ENCODE measurements around the gene MTFP1. TPM values are rescaled to one million over a fixed set of nuclear protein-coding genes. Genes with fewer than 3 reads are reported as not detected.
"Not testable (repeated sequence)": the region's sequence is repeated elsewhere in the genome, so short reads cannot be mapped to it uniquely, and the experiment has no call there.

MTFP1 gene
- total RNA-seq, 2 experiments from 2014 or later, result 59.1 to 73.4 TPM

DNA sequence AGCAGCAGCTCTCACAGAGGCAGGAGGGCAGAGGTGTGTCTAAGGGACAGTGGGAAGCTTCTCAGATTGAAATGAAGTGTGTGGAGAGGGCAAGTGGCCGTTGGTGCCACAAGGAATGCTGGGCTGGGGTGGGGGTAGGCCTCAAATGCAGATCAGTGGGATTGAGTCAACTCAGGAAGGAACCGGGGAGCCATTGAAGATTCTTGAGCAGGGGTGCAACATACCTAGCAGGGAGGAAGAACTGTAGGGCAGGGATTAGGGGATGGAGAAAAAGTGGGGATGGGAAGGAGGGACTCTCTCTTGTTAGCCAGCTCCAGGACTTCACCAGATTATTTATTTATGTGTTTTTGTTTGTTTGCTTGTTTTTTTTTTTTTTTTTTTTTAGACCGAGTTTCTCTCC, 31.7 kb upstream of the MTFP1 start:
- Mint-ChIP-seq H3K27ac (no peak overlapping the region), H3K4me3 (no peak overlapping the region), H3K36me3 (peaks cover 2% of the 10 kb centered on the region), H3K4me1 (peaks cover 43% of the 10 kb centered on the region), H3K27me3 (peaks cover 27% of the 10 kb centered on the region), H3K9me3 (ENCODE audit: low read depth) (no peaks in the 10 kb centered on the region)
- ATAC-seq (no peak), DNase-seq (no peak)
- CTCF ChIA-PET, result interaction anchor here (1.0 to 21.5 kb wide), 5 partner anchors 30 to 107 kb away, joined by 3 to 508 read pairs (median 79); partner anchors contain the start of genes CASTOR1 and MTFP1

DNA sequence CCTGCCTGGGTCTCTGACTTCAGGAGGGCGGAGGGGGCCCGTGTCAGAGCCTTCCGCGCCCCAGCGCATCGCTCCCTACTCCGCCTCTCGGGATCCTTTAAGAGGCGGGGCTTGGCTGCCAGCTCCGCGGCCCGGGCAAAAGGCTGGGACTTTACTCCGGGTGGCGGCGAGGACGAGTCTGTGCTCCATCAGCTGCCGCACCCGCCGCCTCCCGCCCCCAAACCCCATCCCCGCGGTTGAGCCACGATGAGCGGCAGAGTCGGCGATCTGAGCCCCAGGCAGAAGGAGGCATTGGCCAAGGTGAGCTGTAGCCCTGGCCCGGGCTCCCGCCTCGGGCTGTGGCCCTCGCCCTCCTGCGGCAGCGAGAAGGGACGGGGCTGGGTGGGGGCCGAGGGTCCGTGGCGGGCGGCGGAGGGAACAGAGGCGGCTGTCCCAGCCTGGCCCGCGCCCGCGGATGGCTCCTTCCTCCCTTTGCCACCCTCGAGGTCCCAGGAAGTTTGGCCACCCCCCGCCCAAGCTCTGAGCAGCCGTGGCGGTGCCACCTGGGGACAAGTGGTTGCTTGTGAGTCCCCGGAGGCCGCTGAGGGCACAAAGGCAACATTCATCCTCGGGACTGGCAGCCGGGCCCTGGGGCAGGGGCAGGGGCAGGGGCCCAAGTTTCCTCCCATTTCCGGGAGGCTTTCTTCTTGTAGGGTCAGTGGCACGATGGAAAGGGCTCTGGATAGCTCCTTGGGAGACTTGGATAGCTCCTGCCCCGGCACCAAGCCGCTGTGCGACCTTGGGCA, 28.5 kb upstream of the MTFP1 start, which contains the start of gene SEC14L2:
Gene SEC14L2 (plus strand): TSS at position 148 of the 785 bp plus-strand sequence. CDS start 99 bp downstream, at position 247.
- peaks cover 27% of the 10 kb centered on the region for H3K27me3 Mint-ChIP-seq
- H3K4me3 Mint-ChIP-seq, result peak within 1 kb of the TSS; percentile 73
- no peak within 1 kb of the TSS for H3K27ac Mint-ChIP-seq
- peak; percentile 55 for DNase-seq
- H3K4me1 Mint-ChIP-seq, result peaks cover 32% of the 10 kb centered on the region
- no peaks in the 10 kb centered on the region for H3K9me3 Mint-ChIP-seq (ENCODE audit: low read depth)
- H3K36me3 Mint-ChIP-seq, result no peaks in the 10 kb centered on the region
- CTCF ChIA-PET, result interaction anchor here (0.5 to 21.5 kb wide), 10 partner anchors 8 to 579 kb away, joined by 3 to 508 read pairs (median 4); partner anchors contain the start of genes CASTOR1, MTFP1 and RNF215
- peak; percentile 81 for ATAC-seq

DNA sequence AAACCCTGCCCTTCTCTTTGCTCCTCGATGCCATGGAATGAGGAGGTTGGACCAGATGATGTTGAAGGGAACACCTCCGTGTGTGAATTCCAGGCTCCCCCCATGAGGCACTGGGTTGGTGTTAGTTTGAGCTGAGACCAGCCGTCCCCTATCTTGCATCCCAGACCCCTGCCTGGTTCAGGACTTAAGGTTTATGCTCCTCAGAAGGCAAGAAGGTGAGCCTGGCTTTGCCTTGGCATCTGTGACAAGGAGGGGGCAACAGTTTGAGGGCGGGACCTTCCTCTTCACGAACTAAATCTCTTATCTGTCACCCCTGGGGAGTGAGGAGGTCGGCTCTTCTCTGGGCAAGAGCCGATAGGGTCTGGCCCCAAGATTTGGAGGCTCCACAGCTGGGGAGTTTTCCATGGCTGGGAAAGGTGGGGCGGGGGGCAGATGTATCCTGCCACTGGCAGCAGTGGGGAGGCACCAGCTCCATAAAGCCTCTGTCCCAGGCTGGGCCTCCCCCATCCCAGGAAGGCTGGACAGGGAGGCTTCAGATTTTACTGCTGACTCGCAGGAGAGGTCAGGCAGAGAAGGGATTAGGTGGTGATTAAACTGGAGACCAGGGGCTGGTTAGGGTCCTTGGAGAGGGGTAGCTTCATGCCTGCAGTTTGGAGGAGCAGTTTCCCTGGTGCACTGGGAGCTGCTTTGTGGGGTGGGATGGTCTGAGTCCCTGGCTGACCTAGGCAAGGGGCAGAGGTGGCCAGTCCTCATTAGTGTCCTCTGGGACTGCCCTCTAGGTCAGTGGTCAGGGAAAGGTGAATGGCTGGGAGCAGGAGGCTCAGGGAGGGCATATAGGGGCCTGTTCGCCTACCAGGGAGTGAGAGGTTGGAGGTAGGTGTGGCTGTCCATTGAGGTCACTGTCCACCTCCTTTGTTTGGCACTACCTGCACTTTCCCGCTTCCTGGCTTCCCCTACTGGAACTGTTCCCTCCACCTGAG, 27.6 kb upstream of the MTFP1 start:
- peaks cover 25% of the 10 kb centered on the region for H3K4me1 Mint-ChIP-seq
- no peaks in the 10 kb centered on the region for H3K9me3 Mint-ChIP-seq (ENCODE audit: low read depth)
- peak overlapping the region; percentile 42 for H3K4me3 Mint-ChIP-seq
- CTCF ChIA-PET, result interaction anchor here (1.0 to 21.5 kb wide), 8 partner anchors 11 to 290 kb away, joined by 3 to 508 read pairs (median 4); partner anchors contain the start of genes CASTOR1, MTFP1 and RNF215
- no peaks in the 10 kb centered on the region for H3K36me3 Mint-ChIP-seq
- H3K27me3 Mint-ChIP-seq, result peaks cover 27% of the 10 kb centered on the region
- ATAC-seq, result no peak
- no peak for DNase-seq
- H3K27ac Mint-ChIP-seq, result no peak overlapping the region

DNA sequence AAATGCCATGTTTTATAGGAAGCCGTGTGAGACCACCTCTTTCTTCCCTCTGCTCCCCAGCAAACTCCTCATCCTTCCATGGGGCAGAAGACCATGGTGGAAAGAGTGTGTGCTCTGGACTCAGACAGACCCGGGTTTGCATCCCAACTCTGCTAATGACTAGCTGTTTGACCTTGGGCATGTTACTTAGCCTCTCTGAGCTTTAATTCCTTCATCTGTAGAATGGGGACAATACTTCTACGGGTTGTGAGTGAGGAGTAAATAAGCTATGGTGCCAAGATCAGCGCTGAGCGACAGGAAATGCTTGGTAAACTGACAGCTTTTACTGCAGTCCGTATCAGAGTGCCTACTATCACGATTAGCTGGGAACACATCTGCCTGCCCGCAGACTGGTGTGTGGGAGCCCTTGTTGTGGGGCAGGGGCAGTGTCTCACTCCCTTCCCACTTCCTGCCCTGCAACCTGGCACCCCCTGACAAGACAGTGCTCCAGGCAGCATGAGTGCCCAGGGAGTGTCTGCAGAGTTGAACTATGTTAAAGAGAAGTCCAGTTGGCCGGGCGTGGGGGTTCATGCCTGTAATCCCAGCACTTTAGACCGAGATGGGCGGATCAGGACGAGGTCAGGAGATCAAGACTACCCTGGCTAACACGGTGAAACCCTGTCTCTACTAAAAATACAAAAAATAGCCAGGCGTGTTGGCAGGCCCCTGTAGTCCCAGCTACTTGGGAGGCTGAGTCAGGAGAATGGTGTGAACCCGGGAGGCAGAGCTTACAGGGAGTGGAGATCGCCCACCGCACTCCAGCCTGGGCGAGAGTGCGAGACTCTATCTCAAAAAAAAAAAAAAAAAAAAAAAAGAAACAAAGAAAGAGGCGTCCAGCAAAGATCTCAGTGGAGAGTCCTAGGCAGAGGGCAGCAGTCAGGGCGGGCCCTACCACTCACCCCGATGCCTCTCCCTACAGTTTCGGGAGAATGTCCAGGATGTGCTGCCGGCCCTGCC, 26.6 kb upstream of the MTFP1 start:
- H3K9me3 Mint-ChIP-seq (ENCODE audit: low read depth), result no peaks in the 10 kb centered on the region
- no peak for ATAC-seq
- no peaks in the 10 kb centered on the region for H3K36me3 Mint-ChIP-seq
- H3K27me3 Mint-ChIP-seq, result peaks cover 27% of the 10 kb centered on the region
- CTCF ChIA-PET, result interaction anchor here (0.9 to 21.5 kb wide), 6 partner anchors 12 to 112 kb away, joined by 3 to 508 read pairs (median 8); partner anchors contain the start of genes CASTOR1, MTFP1 and RNF215
- no peak overlapping the region for H3K4me3 Mint-ChIP-seq
- H3K27ac Mint-ChIP-seq, result no peak overlapping the region
- H3K4me1 Mint-ChIP-seq, result peaks cover 20% of the 10 kb centered on the region
- no peak for DNase-seq

DNA sequence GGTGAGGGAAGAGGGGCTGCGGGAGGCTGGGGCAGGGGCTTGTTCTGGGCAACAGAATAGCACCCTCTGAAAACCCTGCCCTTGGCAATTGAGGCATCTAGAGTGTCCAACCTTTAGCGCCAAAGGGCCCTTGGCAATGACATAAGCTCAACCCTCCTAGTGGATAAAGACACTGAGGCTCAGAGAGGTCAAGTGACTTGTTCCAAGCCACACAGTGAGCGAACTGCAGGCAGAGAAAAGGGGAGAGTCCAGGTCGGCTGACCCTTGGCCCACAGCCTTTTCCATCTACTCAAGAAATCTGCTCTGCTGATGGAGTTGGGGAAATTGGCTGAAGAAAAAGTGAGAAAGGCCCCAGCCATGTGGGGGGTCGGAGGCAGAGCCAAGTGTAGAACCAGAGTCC, 25.9 kb upstream of the MTFP1 start:
- peaks cover 27% of the 10 kb centered on the region for H3K27me3 Mint-ChIP-seq
- CTCF ChIA-PET, result interaction anchor here (0.9 to 21.5 kb wide), 3 partner anchors 8 to 113 kb away, joined by 3 to 508 read pairs (median 21); partner anchors contain the start of gene CASTOR1
- H3K4me1 Mint-ChIP-seq, result peaks cover 20% of the 10 kb centered on the region
- no peak for ATAC-seq
- no peak overlapping the region for H3K4me3 Mint-ChIP-seq
- no peak for DNase-seq
- H3K36me3 Mint-ChIP-seq, result no peaks in the 10 kb centered on the region
- no peak overlapping the region for H3K27ac Mint-ChIP-seq
- no peaks in the 10 kb centered on the region for H3K9me3 Mint-ChIP-seq (ENCODE audit: low read depth)

DNA sequence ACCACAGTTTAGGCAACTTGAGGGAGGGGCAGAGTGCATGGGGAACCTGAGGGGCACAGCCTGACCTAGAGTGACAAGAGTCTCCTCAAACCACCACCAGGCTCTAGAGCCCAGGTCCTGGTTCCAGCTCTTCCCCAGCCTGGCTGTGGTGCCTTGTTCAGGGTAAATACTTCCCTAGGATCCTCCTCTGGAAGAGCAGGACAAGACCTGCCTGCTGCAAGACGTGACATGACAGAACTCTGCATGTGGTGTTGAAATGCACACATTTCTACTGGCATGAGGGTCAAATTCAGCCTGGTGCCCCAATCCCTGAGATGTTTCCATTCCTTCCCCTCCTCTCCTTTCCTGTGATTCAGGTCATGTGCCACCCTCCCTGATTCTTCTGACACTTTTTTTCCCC, 25.4 kb upstream of the MTFP1 start:
- no peak for ATAC-seq
- Mint-ChIP-seq H3K9me3 (ENCODE audit: low read depth) (no peaks in the 10 kb centered on the region), H3K36me3 (no peaks in the 10 kb centered on the region), H3K4me1 (peaks cover 20% of the 10 kb centered on the region), H3K27me3 (peaks cover 27% of the 10 kb centered on the region), H3K27ac (no peak overlapping the region), H3K4me3 (no peak overlapping the region)
- DNase-seq, result no peak
- CTCF ChIA-PET, result interaction anchor here (0.9 to 21.5 kb wide), 3 partner anchors 9 to 114 kb away, joined by 3 to 508 read pairs (median 21); partner anchors contain the start of gene CASTOR1

DNA sequence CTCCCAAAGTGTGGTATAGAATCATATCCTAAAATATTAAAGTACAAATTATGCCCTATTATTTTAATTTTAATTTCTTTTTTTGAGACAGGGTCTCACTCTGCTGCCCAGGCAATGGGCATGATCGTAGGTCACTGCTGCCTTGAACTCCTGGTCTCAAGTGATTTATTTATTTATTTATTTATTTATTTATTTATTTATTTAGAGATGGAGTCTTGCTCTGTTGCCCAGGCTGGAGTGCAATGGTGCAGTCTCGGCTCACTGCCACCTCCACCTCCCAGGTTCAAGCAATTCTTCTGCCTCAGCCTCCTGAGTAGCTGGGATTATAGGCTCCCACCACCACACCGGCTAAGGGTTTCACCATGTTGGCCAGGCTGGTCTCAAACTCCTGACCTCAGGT, 24.5 kb upstream of the MTFP1 start:
- H3K27ac Mint-ChIP-seq; H3K36me3 Mint-ChIP-seq; ATAC-seq; DNase-seq; H3K9me3 Mint-ChIP-seq (ENCODE audit: low read depth); H3K4me3 Mint-ChIP-seq: not testable (repeated sequence)
- Mint-ChIP-seq H3K4me1 (peaks cover 19% of the 10 kb centered on the region), H3K27me3 (peaks cover 22% of the 10 kb centered on the region)
- CTCF ChIA-PET, result interaction anchor here (1.4 to 3.8 kb wide), 2 partner anchors 10 to 79 kb away, joined by 3 to 21 read pairs; no protein-coding TSS in a partner anchor

DNA sequence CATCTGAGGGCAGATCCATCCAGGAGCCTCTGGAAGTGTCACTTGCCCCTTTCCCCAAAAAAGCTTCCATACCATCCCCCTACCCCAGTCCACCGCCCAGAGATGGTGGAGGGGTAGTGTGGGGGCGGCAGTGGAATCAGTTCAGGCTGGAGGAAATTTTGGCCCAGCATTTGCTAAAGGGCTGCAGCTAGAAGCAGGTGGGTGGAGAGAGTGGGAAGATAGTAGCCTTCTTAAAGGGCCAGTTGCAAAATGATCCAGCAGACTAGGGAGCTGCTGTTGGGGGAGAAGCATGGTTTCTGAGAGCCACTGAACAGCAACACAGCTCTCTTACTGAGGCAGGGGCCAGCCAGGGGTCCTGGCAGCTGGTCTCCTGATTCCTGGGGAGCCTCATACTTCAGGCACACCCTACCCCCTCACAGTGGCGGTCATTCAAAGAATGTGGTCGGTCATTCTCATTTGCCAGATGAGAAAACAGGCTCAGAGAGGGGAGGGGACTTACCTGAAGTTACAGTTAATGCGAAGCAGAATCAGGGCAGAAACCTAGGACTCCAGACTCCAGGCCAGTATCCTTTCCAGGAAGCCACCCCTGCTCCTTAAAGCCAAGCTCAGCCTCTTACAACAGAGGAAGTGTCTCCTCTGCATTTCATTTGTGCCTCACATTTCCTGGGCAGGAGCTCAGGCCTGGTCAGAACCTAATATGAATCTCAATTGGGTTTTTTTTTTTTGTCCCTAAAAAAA, 23.4 kb upstream of the MTFP1 start:
- Mint-ChIP-seq H3K4me3 (no peak overlapping the region), H3K36me3 (peaks cover 3% of the 10 kb centered on the region), H3K4me1 (peaks cover 13% of the 10 kb centered on the region), H3K27ac (no peak overlapping the region), H3K27me3 (peaks cover 13% of the 10 kb centered on the region), H3K9me3 (ENCODE audit: low read depth) (no peaks in the 10 kb centered on the region)
- CTCF ChIA-PET, result interaction anchor here (1.4 to 3.8 kb wide), 2 partner anchors 11 to 78 kb away, joined by 3 to 21 read pairs; no protein-coding TSS in a partner anchor
- no peak for DNase-seq
- ATAC-seq, result no peak

DNA sequence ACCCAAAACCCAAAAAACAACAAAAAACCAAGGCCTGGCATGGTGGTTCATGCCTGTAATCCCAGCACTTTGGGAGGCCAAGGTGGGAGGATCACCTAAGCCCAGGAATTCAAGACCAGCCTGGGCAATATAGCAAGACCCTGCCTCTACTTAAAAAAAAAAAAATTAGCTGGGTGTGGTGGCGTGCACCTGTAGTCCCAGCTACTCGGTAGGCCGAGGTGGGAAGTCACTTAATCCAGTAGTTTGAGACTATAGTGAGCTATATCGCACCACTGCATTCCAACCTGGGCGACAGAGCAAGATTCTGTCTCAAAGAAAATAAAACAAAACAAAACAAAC, 22.8 kb upstream of the MTFP1 start:
- not testable (repeated sequence) for H3K4me3 Mint-ChIP-seq; H3K36me3 Mint-ChIP-seq; ATAC-seq; DNase-seq; H3K27ac Mint-ChIP-seq; H3K27me3 Mint-ChIP-seq; H3K9me3 Mint-ChIP-seq (ENCODE audit: low read depth)
- CTCF ChIA-PET, result interaction anchor here (1.4 to 3.8 kb wide), 2 partner anchors 11 to 77 kb away, joined by 3 to 21 read pairs; no protein-coding TSS in a partner anchor
- peaks cover 12% of the 10 kb centered on the region for H3K4me1 Mint-ChIP-seq

DNA sequence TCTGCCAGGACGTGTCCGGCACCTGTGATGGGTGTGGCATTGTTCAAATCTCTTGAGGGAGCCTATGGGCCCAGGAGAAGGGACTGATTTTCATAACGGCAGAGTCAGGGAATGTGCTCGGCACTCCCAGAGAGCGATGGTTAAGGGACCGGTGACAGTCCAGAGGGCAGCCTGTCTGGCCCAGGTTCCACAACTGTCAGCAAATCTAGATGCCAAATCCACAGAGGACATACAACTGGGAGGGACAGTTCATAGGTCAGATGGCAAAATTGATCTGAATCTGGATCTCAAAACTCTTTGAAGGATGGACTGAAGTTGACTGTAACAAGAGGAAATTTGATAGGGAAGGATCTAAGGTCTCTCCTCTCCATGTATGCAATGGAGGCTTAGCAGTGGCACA, 21.3 kb upstream of the MTFP1 start:
- CTCF ChIA-PET, result interaction anchor here (1.4 kb wide), 1 partner anchor 8 kb away, joined by 3 read pairs; the partner anchor contains the start of gene SEC14L2
- Mint-ChIP-seq H3K9me3 (ENCODE audit: low read depth) (no peaks in the 10 kb centered on the region), H3K27me3 (no peaks in the 10 kb centered on the region), H3K4me1 (peaks cover 7% of the 10 kb centered on the region), H3K4me3 (no peak overlapping the region), H3K36me3 (peaks cover 3% of the 10 kb centered on the region), H3K27ac (no peak overlapping the region)
- no peak for DNase-seq
- ATAC-seq, result no peak

DNA sequence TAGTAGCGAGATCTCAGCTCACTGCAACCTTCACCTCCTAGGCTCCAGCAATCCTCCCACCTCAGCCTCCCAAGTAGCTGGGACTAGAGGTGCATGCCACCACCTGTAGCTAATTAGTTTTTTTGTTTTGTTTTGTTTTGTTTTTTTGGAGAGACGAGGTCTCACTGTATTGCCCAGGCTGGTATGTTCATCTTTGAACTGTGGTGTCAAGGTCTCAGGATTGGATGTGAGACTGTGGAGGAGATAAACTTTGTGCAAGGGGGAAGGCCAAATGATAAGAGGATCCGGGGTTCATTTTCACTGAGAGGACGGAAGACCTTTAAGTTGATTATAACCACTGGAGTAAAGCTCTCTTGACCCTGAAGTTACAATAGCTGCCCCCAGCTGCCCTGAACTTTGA, 19.8 kb upstream of the MTFP1 start:
- Mint-ChIP-seq H3K36me3 (peaks cover 3% of the 10 kb centered on the region), H3K27me3 (no peaks in the 10 kb centered on the region), H3K4me1 (peaks cover 7% of the 10 kb centered on the region), H3K27ac (no peak overlapping the region), H3K4me3 (no peak overlapping the region), H3K9me3 (ENCODE audit: low read depth) (no peaks in the 10 kb centered on the region)
- no peak for DNase-seq
- no peak for ATAC-seq
- CTCF ChIA-PET, result interaction anchor here (0.9 to 2.5 kb wide), 7 partner anchors 9 to 79 kb away, joined by 3 to 5 read pairs (median 3); partner anchors contain the start of genes RNF215 and SEC14L2

Measured in activated CD8-positive, alpha-beta memory T cell treated with anti-CD3 and anti-CD28 coated beads, Interleukin-2, amount 10 ng/mL, durations not matched to agents 7 days and 5 days (primary cell).